KG1 (cell line): ENCODE measurements around the gene PBX4.
"Not testable (repeated sequence)": the region's sequence is repeated elsewhere in the genome, so short reads cannot be mapped to it uniquely, and the experiment has no call there.

Experiments used
- DNase-seq: peaks from one replicate; lab custom pipeline; 2025; lab: John Stamatoyannopoulos, UW

Gene PBX4

DNA sequence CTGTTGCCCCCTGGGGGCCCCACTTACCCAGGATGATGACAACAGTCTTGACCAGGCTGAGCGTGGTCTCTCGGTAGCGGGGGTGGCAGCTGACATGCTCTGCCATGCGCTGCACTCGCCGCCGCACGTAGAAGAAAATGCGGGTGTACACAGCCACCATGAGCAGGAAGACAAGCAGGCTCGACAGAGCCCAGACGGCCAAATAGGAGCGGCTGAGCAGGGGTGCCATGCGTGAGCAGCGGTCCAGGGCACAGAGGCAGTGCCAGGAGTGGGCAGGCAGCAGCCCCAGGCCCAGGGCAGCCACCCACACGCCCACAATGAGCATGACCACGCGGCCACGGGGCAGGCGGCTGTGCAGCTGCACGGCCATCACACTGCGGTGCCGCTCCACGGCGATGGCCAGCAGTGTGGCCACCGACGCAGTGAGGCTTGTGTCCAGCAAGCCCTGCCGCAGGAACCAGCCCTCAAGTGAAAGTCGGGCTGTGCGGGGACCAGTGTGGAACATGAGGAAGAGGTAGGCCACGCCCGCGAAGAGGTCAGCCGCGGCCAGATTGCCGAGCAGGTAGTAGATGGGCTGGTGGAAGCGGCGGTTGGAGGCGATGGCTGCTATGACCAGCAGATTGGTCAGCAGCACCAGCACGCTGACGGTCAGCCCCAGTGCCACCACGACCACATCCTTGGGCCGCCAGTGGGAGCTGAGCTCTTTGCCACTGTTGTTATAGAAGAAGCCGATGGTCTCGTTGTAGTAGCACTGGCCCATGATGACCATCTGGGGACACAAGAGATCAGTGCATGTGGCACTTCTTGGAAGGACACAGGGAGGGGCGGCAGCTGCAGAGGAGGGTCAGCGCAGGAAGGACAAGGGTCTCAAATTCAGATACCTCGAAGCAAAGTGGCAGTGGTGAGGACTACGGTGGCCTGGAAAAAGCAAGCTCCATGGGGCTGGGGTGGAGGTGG lies 8.3 kb upstream of the PBX4 start:
- no peak for DNase-seq

- no peak for DNase-seq
Measured at GRCh38 chr19:19624032-19624570, 5.6 kb upstream of the PBX4 start.

- DNase-seq, result no peak
Measured at GRCh38 chr19:19623383-19623782, 4.9 kb upstream of the PBX4 start.

DNA sequence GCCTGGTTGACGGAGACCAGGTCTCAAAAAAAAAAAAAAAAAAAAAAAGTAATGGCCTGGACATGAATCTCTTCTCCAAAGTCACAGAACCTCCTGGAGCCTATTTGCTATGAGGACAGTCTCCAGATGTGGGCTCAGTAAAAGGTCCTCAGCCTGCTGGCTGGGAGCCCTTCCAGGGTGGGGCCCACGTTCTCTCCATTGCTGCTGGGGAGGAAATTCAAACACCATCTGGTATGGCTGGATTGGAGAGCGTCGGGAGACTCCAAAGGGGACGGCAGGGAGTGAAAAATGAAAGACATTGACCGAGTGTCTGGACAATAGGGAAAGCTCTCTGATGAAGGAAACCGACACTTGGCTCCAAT lies 1.3 kb upstream of the PBX4 start:
- no peak for DNase-seq

GRCh38 chr19:19619181-19619848 lies 828 bp upstream of the PBX4 start:
- DNase-seq, result no peak

GRCh38 chr19:19615086-19615485 lies 3.4 kb downstream of the PBX4 start:
- no peak for DNase-seq

DNA sequence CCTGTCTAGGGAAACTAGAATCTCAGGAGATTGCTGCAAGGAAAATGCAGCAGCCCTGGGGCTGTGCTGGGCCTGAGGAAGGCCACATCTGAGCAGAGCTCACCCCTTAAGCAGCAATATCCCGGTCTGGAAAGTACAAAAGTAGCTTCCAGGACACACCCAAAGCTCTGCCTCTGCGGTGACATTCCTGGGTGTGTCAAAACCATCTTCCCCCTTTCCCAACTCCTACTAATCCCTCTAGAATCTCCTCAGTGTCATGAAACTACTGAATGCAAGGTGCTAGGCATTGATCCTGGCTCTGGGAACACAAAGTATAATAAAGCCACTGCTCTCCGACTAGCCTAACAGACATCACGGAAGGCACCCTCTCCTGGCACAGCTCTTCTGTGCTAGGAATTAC lies 5.0 kb downstream of the PBX4 start:
- no peak for DNase-seq

DNA sequence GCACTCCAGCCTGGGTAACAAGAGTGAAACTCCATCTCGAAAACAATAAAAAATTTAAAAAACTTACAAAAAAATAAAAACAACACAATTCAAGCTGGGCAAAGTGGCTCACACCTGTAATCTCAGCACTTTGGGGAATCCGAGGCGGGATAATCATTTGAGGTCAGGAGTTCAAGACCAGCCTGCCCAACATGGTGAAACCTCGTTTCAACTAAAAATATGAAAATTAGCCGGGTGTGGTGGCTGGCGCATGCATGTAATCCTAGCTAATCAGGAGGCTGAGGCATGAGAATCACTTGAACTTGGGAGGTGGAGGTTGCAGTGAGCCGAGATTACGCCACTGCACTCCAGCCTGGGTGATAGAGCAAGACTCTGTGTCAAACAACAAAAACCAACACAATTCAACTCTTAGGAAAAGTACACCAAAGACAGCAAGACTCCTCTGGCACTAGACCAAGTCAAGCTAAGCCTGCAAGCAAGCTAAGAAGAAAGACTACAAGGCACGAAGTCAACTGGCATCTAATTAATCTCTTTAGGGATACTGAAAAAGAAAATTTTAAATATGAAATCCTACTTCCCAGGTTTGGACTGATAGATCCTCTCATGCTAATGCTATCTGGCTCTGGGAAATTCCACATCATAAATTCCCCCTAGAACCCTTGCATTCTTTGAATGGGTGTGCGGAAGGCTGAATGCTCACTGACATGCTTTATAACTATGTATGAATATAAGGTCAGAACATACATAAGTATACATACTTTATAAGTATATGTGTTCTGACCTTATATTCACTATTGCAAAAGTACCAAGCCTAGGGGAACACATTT lies 7.9 kb downstream of the PBX4 start:
- DNase-seq, result no peak

DNA sequence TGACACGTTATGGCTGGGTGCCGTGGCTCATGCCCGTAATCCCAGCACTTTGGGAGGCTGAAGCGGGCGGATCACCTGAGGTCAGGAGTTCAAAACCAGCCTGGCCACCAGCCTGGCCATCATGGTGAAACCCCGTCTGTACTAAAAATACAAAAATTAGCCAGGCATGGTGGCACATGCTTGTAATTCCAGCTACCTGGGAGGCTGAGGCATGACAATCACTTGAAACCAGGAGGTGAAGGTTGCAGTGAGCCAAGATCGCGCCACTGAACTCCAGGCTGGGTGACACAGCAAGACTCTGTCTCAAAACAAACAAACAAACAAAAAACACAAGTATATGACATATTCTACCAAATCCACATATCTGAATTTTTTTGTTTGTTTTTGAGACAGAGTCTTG lies 11.8 kb downstream of the PBX4 start:
- DNase-seq, result not testable (repeated sequence)

- no peak for DNase-seq
Measured at GRCh38 chr19:19606021-19606420, 12.5 kb downstream of the PBX4 start.

DNA sequence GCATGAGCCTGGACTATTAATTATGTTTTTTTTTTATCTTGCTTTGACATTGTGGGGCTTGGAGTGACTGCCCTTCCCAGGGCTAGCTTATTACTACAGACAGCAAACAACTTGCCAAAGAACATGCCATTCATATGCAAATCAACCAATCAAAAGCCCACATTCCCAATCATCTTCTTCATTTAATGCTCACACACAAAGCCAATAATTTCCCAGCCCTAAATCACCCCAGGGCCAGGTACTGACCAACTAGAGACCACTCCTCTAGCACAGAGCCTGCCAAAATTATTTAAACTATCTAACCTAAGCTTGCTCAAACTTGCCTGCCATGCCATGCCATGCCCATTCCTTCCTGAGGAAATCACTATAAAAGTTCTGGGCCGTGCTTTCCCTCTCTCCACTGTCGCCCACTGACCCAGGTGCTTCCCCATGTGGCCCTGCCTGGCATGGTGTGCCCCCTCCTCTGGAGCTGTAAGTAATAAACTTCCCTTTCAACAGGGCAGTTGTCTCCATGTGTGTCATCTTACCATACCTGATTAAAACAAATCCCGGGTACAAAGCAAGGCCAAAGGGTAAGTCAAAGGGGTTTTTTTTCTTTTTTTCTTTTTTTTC lies 15.7 kb downstream of the PBX4 start:
- no peak for DNase-seq

- no peak for DNase-seq
Measured at GRCh38 chr19:19602136-19602712, 16.3 kb downstream of the PBX4 start.

- DNase-seq, result no peak
Measured at GRCh38 chr19:19600793-19601330, 17.6 kb downstream of the PBX4 start.

- DNase-seq, result not testable (repeated sequence)
Measured at GRCh38 chr19:19598728-19599451, 19.6 kb downstream of the PBX4 start.

DNA sequence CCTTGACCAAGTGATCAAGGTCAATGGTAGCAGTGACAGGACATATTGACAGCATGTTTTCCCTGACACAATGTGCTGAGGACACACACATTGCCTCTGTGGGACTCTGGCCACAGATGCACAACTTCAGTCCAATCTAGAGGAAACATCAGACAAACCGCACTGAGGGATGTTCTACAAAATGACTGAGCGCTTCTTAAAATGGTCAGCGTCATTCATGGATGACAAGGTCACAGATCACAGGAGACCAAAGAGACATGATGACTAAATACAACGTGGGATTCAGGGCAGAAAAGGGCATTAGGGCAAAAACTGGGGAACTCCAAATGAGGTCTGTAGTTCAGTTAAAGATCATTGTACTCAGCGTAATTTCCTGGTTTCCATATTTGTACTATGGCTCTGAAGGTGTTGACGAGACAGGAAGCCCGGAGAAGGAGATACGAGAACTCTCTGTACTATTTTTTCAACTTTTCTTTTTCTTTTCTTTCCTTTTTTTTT lies 20.6 kb downstream of the PBX4 start:
- DNase-seq, result peak; percentile 4

GRCh38 chr19:19595171-19595701 lies 23.3 kb downstream of the PBX4 start:
- DNase-seq, result no peak

DNA sequence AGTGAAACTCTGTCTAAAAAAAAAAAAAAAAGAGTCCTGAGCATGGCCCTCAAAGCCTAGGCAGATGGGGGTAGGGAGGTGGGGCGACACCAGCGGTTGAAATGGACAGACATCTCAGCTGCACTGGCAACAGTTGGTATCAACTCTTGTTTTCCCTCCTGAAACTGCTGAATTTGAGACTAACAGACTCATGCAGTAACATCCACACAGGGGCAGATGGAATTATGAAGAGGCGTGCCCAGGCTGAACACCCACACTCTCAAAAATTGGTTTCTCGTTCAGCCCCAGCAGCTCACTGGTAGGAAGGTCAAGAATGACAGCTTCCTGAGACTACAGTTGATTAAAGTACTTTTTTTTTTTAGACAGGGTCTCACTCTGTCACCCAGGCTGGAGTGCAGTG lies 24.1 kb downstream of the PBX4 start:
- no peak for DNase-seq

DNA sequence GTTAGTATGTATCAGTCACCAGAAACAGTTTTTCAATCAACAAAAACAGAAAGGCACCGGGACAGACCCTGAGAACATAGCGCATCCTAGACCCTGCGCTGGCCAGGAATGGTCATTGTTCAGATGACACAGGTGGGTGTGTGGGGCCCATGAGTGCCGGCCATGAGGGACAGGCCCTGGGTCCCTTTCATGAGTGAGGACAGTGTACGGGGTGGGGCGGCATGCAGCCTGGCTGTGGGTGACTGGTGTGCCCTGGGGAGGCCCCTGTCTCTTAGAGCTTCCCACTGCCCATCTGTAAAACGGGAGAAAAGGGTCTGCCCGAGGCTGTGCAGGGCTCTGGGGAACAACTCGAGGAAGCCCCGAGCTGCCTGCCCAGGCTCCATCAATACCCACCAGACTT lies 25.8 kb downstream of the PBX4 start:
- DNase-seq, result no peak

DNA sequence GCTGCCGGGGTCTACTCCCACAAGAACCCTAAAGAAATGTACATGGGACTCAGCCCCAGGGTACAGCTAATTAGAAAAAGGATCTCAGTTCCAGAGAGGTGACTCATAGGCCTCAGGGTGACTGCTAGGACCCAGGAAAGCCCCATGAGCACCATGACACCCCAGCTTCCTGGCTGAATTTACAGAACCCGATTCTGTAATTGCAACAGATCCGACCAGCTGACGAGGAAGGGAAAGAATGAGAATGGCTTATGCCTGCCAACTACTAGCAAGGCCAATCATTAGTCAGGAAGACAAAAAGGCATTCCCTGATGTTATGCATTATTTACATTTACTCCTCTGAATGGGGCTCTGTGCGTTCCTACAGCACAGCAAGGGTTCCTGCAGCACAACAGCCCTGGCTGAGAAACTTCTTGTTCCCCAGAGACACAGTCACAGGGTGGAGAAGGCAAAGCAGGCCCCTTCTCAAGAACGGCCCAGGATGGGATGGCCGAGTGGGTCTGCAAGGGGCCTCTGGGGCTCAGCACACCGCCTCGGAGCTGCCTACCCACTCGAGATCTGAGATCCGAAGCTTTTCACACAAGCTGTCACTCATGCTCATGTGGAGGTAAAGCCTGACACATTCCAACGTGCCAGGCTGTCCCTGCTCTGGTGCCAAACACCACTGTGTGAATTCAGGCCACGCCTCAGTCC lies 27.2 kb downstream of the PBX4 start:
- DNase-seq, result no peak
